ENCODE measurements around the gene OTOS.

OTOS gene

GRCh38 chr2:240166761-240167587 lies 26.5 kb upstream of the OTOS start:
- DNase-seq: no peak

- no peak for DNase-seq
Measured at GRCh38 chr2:240166191-240166590, 25.7 kb upstream of the OTOS start.

GRCh38 chr2:240165661-240166060 lies 25.2 kb upstream of the OTOS start:
- no peak for DNase-seq

GRCh38 chr2:240165034-240165433 lies 24.6 kb upstream of the OTOS start:
- DNase-seq: no peak

GRCh38 chr2:240164586-240164985 lies 24.1 kb upstream of the OTOS start:
- DNase-seq: no peak

- DNase-seq: no peak
Measured at GRCh38 chr2:240163844-240164574, 23.6 kb upstream of the OTOS start.

- DNase-seq: no peak
Measured at GRCh38 chr2:240162939-240163714, 22.7 kb upstream of the OTOS start.

- DNase-seq: no peak
Measured at GRCh38 chr2:240162531-240162930, 22.1 kb upstream of the OTOS start.

GRCh38 chr2:240162032-240162431 lies 21.6 kb upstream of the OTOS start:
- DNase-seq: no peak

- DNase-seq: no peak
Measured at GRCh38 chr2:240161087-240161750, 20.8 kb upstream of the OTOS start.

- no peak for DNase-seq
Measured at GRCh38 chr2:240160291-240161086, 20.0 kb upstream of the OTOS start.

- DNase-seq: no peak
Measured at GRCh38 chr2:240159251-240159839, 18.9 kb upstream of the OTOS start.

GRCh38 chr2:240157147-240157470 lies 16.7 kb upstream of the OTOS start:
- DNase-seq: no peak

GRCh38 chr2:240156435-240157146 lies 16.1 kb upstream of the OTOS start:
- DNase-seq: no peak

GRCh38 chr2:240155745-240156390 lies 15.4 kb upstream of the OTOS start:
- DNase-seq: no peak

- DNase-seq: no peak
Measured at GRCh38 chr2:240155048-240155744, 14.7 kb upstream of the OTOS start.

GRCh38 chr2:240154606-240155005 lies 14.1 kb upstream of the OTOS start:
- DNase-seq: no peak

GRCh38 chr2:240153418-240153817 lies 13.0 kb upstream of the OTOS start:
- DNase-seq: no peak

GRCh38 chr2:240151477-240152031 lies 11.1 kb upstream of the OTOS start:
- no peak for DNase-seq
